HG02759 (cell line): ENCODE results near the gene CAPZA3.
"Not testable (repeated sequence)": the region's sequence is repeated elsewhere in the genome, so short reads cannot be mapped to it uniquely, and the experiment has no call there.

Experiments used
- ATAC-seq: cut with Tn5 transposase; IDR thresholded peaks from one replicate; pipeline ENCODE4 v1.9.1; 2021; ENCODE audit warnings: mild to moderate bottlenecking, moderate library complexity; ENCODE audit not compliant: unreplicated experiment

CAPZA3 gene, protein sequence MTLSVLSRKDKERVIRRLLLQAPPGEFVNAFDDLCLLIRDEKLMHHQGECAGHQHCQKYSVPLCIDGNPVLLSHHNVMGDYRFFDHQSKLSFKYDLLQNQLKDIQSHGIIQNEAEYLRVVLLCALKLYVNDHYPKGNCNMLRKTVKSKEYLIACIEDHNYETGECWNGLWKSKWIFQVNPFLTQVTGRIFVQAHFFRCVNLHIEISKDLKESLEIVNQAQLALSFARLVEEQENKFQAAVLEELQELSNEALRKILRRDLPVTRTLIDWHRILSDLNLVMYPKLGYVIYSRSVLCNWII

DNA sequence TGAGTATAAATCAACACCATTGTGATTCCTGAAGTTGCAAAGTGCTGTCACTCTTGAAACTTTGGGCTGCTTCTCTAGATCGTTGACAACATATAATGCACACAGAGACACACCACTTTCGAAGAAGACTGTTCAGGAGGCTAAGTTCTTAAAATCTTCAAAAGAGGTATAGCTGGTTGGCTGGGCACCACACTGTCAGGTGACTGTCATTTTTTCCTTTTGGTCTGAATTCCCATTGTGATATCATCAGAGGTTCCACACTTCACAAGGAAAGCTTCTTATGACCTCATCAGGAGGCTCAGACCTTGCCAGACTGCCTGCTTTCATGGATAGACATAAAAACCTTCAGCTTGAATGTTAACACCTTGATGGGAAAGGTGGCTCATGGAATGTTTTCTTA lies at the start of gene CAPZA3, which contains the start of gene PLCZ1:
Gene CAPZA3 (plus strand): TSS at position 301 of the 400 bp plus-strand sequence. CDS start 150 bp downstream, outside the sequence.
Gene PLCZ1 (minus strand): TSS at position 194 of the 400 bp plus-strand sequence. CDS start 641 bp downstream, outside the sequence.
- ATAC-seq = no peak

DNA sequence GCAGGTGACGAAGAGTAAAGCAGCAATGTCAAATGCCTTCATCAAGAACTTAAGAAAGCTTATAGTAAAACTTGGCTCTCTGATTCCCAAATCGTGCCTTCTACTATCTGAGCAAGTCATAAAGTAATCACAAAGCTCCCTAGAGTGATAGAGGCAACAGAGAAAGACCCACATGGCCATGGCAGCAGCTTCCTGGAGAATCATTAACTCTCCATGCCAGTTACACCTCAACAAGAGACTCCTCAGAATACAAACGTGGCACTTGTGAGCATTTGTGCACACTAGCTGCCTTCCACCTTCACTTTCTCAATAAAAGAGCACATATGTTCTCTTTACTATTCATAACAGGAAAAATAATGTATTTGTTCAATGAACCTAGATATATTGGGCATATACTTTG lies 48.1 kb upstream of the CAPZA3 start:
- ATAC-seq = no peak

DNA sequence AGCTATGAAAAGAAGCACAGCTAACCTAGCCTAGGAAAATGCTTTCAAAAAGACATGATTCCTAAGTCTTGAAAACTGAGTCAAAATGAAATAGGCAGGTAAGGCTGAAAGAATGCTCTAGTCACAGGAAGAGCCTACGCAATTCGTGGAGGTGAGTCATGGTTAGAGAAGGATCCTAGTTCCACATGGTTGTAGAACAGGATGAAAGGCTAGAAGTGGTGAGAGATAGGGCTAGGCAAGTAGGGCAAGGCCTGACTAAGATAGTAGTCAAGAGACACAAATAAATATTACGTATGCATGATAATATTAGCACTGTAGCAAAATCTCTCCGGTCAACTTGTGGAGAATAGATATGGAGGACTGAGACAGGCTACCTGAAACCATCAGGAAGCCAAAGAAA lies 47.3 kb upstream of the CAPZA3 start:
- ATAC-seq = no peak

DNA sequence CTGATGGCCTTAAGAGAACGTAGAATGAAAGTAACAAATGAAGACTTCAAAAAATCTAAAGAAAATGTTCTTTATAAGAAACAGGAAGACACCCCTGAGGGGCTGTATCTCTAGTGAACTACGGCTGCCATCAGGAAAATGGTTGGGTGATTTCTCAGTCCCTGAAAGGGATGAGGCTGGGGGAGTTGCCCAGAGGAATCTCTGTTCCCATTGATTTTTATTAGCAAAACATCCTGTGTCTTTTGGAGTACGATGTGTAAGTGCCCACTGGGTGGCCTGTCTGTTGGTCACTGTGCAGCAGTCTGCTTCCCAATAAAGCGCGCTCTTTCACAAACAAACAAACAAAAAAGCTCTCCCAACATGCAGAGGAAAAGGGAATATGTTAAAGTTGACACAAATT lies 43.9 kb upstream of the CAPZA3 start:
- not testable (repeated sequence) for ATAC-seq

DNA sequence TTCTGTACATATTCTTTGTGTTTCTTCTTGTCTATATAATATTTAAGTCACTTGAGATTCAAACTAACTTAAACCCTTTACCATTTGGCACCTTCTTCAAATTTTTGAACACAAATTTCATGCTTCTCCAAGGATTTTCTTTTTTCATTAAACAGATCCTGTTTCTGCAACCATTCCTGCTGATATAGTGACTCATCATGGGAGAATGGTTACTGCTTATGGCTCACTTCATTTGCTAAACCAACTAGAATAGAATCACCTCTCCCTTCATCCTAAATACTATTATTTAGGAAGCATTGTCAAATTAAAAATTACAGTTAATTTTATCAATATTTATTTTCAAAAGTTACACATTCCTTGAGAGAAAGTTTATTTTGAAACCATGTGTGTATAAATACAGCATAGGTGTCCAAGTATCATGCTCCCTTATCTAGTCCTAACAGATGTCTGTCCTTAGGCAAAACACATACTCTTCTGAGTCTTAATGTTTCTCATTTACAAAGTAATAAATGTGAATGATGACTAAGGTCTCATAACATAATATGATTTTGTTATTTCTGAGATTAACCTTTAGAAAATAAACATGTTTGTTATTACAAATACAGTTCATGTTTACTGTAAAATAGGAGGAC lies 40.8 kb upstream of the CAPZA3 start:
- ATAC-seq = no peak

DNA sequence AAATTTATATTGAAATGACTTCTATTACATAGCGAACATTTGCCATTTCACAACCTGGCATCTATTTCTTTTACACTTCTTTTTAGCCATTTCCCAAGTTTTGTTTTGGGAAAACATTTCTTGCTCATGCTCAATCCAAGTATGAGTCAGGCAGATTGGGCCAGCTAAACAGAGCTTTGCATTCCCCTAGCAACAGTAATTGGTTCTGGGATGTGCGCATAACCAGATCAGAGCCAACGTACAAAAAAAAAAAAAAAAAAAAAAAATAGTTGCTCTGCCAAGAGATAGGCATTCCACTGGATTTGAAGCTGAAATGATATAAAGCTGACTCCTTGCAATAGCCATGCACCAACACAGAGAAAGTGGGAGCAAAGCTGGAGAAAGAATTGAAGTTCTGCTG lies 37.6 kb upstream of the CAPZA3 start:
- ATAC-seq = no peak

DNA sequence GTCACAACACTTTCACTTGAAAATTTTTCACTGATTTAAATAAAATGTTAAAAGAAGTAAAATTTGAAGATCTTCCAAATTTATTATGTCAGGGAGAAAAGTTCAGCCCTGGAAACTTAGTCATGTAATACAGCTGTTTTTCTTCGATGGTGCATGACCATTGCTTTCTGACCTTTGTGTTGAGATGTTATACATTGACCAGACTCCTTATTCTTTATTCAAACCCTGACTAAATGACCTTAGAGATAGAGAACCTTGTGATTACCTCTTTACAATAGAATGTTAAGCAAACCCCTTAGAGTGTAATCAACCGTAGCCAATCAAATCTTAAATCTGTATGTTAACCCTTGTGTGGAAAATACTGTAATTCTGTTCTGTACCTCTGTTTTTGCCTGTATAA lies 34.6 kb upstream of the CAPZA3 start:
- no peak for ATAC-seq

DNA sequence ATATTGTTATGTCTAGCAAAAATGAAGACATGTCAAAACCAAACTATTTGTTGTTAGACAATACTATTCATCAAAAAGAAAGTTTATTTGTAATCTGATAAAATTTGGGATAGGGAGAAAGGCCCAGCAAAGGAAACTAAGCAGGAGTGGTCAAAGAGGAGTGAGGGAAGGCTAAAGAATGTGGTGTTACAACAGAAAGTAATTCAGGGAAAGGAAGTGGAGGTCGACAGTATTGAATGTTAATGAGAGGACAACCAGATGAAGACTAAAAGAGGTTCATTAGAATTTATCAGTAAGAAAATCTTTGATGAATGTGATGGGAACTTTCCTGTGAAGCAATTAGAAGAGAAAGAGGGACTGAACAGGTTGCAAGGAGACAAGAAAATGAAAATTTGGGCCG lies 34.0 kb upstream of the CAPZA3 start:
- ATAC-seq = no peak

DNA sequence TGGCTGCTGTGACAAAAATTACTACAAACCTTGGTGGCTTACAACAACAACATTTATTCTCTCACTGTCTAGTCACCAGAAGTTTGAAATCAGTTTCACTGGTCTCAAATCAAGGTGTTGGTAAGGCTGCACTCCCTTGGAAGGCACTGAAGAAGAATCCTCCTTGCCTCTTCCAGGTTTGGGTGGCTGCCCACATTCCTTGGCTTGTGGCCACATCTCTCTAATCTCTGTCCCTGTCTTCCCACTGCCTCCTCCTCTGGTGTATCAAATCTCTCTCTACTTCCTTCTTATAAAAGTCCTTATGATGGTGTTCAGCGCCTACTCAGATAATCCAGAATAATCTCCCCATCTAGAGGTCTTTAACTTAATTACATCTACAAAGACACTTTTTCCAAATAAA lies 31.1 kb upstream of the CAPZA3 start:
- no peak for ATAC-seq

DNA sequence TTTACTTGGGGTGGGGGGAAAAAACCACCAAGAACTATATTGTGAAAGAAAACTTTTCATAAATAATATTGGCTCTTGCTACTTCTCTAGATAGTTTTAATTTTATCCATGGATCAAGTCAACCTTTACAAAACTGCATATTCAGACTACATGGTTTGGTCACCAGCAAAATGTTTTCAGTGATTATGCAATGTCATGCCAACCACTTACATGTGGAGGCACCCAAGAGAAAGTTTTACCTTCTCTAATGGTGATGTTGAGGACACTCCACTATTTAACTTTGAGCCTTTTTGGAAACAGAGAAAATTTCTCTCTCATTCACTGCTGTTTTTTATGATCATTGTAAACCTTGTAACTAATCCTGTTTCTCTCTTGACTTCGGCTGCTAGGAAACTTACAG lies 21.7 kb upstream of the CAPZA3 start:
- ATAC-seq = no peak

DNA sequence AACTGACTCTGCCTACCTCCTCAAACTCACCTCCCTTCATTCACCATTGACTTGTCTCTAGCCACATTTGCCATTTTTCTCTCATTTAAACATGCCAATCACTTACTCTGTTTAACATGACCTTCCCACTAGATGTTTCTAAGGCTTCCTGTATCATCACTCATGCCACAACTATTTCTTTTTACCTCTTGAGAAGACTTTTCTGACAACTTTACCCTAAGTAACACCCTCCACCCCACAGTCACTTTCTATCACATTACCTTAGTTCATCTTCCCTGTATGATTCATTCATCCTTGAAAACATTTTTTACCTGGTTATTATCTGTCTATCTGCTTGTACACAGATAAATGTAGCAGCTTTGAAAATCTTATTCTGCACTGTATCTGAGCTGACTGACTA lies 19.5 kb upstream of the CAPZA3 start:
- ATAC-seq = no peak

DNA sequence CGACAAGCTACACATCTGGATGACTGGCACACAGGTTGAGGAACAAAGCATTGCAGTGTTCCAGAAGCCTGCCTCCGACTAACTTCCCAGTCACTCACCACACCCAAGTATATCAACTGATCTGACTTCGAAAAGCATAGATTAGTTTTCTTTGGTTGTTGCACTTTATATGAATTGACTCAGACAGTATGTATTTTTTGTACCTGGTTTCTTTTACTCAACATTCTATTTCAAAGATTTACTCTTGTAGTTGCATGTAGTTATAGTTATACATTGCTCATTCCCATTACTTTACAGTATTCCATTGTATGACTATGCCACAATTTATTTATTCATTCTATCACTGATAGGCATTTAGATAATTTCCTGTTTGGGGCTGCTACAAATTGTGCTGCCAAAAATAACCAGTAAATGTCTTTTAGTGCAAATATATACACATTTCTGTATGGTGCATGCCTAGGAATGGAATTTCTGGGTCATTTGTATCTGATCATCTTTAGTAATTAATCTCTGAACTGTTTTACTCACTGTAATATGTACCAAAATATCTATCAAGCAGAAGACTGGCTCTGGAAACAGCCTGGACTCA lies 17.9 kb upstream of the CAPZA3 start:
- ATAC-seq = no peak

DNA sequence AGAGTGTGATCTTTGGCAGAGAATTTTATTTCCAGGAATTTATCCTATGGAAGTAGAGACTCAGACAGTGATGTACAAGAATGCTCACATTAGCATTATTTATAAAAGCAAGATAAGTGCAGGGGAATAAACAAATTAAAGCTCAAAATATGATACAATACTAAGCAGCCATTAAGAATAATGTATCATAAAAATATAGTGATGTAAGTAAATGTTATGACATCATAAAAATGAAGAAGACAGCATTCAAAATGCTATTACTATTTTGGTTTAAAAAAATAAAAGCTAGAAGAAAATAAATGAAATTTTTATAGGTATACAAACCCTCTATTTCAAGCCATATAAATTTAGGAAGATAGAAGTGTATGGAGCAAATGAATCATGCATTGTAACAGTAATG lies 17.2 kb upstream of the CAPZA3 start:
- no peak for ATAC-seq

DNA sequence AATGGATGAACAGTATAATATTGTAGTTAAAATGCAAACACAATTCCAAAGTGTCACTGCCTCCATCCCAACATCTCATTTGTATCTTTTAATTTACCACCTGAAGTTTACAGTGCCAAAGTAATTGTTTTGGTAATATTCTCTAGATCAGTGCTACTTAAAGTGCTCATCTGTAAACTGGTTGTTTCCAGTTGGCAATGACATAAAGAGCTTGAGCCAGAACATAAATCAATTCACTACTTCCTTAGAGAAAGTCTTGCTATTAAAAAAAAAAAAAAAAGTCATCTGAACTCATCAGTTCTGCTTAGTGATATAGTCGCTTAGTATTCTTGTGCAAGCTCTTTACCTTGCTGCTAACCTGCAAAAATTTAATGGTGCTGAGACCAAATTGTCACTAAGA lies 16.5 kb upstream of the CAPZA3 start:
- no peak for ATAC-seq

DNA sequence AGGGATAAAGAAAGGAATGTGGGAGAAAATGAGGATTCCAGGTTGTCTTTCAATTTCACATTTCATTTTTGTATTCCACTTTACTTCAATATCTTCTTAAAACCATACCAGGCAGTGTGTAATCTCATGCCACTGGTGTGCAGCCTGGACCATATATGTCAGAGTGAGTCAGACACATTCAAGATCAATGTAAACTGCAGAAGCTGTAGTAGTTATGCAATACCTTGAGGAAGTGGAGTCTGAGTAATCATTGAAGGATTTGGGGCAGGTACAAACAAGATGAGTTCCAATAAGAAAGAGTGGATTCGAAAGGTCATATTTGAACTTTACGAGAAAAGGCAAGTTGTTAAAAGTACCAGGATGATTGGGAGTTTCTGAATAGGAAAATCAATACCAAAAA lies 14.2 kb upstream of the CAPZA3 start:
- no peak for ATAC-seq

DNA sequence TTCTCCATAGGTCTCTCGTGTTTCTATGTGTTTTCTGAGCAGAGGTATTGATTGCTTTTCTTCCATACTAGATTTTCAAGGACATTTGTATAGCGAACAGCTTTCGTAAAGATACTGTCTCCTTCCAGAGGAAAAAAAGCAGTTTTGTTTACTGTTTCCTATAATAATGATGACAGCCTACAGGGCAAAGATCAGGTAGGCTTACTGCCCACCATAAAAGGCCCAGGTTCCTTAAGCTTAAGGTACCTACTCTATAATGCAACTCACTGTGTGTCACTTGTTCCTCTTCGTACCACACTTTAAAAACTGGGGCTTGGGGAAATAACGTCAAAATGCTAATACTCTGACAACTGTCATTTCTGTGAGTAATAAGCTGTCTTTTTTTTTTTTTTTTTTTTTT lies 6.8 kb upstream of the CAPZA3 start:
- no peak for ATAC-seq

DNA sequence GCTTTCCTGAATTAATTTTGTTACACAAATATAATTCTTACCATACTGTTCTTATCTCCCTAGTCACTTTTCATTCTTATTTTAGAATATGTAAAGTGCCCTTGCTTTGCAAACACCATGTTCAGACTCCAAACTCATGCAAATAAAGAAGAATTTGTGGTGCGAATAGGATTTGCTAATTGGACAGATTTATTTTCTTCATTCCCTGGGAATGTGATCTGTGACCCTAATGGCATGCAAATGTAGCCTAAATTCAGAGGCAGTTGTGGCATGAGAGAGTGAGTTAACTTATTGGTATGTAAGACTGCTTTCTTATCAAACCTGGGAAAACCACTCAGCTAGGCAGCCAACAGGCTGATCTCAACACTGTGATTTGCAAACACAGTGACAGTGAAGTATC lies 10.0 kb downstream of the CAPZA3 start:
- no peak for ATAC-seq

DNA sequence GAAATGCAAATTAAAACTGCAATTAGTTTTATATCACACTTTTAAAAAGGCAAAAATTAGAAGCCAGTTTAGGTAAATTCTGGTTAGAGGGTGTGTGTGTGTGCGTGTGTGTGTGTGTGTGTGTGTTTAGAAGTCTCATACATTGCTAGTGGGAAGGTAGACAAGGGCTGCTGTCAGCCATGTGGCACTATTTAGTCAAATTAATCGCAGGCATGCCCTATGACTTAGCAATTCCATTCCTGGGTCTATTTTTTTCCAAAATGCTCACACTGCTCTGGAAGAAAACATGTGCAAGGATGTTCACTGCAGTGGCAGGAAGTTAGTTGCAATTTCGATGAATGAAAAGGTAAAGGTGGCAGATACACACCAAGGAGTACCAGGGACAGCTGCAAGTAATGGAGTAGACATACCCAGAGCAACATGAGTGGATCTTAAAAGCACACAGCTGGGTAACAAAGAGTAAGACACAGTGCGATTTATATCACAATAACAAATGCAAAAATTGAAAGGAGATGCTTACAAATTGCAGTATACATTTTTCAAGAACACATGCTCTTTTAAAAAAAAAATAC lies 11.6 kb downstream of the CAPZA3 start:
- no peak for ATAC-seq

DNA sequence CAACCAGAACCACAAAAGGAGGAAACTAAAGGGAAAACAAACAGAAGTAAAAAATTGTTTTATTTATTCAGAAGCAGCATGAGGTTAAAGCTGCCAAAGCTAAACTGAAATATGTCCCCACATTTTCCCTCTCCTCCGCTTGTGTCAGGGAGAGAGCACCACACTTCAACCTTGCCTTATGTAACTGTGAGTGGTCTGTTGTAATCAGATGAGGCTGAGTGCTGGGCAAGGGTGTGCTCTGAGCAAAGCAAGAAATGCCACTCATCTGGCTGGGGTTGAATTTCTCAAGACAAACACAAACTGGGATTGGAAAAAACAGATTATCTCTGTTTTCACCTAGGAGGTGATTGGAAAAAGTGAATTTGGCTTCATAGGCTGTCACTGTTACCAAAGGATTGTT lies 12.2 kb downstream of the CAPZA3 start:
- ATAC-seq = no peak

DNA sequence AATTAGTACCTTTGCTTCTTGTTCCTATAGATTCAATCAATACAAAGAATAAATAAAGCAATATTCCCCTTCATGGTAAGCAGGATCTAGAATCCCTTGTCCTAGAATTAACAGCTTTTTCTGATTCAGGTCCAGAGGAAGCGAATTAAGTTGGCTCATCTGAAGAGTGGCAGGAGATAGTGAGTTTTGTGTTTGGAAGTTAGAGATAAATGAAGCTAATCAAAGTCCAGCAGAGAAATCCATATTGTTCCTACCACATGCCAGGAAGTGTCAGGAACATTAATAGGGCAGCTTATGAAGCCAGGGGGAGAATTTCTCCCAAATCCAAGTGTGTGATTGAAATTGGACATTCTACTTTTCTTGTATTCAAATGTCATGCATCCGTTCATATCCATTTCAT lies 13.9 kb downstream of the CAPZA3 start:
- ATAC-seq = no peak

DNA sequence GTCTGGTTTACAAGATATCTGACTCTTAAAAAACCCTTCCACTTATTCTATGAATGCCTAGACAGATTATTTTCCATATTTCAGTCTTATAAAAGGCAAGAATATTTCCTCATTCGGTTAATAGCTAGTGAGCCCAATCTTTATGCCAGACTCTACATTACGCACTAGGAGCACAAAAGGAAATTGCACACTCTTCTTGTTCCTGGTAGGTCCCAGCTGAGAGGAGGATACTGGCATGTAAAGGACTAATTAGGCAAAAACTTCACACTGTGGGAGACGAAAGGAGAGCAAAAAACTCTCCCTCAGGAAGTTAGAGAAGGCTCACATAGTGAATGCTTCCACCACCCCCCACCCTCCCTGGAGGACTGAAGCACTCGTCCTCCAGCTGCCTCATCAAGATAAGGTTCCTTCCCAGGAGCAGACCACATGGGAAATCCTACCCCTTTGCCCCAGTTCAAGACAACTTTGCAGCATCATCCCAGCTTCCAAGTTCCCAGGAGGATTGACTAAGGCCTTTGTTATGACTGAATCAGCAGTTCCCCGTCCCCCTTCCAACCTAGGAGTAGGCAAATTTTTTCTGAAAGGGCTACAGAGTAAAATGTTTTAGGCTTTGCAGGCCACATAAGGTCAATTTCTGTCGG lies 14.5 kb downstream of the CAPZA3 start:
- ATAC-seq = no peak

DNA sequence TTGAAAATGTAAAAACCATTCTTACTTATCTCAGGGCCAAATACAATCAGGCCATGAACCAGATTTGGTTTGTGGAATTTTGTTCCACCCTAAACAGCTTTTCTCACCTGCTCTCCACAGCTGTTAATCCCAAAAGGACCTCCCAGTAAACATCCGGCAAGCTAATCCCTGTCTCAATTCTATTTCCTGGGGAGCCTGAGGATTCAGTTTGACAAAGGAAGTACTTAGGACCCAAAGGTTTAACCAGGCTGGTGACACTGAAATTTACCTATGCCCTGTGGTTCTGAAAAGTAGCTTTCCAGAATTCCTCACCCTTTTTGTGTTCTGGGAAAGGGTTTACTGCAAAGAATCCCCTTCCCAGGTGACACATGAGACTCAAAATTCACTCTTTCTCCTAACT lies 15.0 kb downstream of the CAPZA3 start:
- ATAC-seq = no peak
